H1 (cell line): ENCODE data around the gene ZBTB46. TPM values are rescaled to one million over a fixed set of nuclear protein-coding genes. Genes with fewer than 3 reads are reported as not detected.

Experiments
- CTCF ChIA-PET: fragments of 300-600 bp; sonication (Branson Sonifier 250); formaldehyde crosslinking; loops from one replicate; lab custom pipeline; 2021; ENCODE audit not compliant: partially characterized antibody; lab: Charles Lee
- POLR2A ChIA-PET: fragments of 300-600 bp; sonication (Branson Sonifier 250); formaldehyde crosslinking; loops from one replicate; lab custom pipeline; 2021; ENCODE audit warnings: inconsistent platforms; ENCODE audit not compliant: partially characterized antibody; lab: Charles Lee
- DNase-seq, 2 experiments: peaks; one replicate each; pipeline versions ENCODE4 v3.0.0 to v3.0.0-alpha.2; 2010 to 2022; ENCODE audit warnings: low spot score in 2 of 2, low read depth in 1 of 2, mixed read lengths in 1 of 2
- FAIRE-seq: peaks from 2 replicates; lab custom pipeline; 2011; peaks lifted over from hg19 to GRCh38; lab: Jason Lieb, UNC
- H2AFZ ChIP-seq: 2 replicates; pipeline ENCODE4 v1.8.1; 2012; ENCODE audit warnings: low read length, inconsistent platforms
- H2AK5ac ChIP-seq: 2 replicates; pipeline ENCODE4 v1.6.1; 2013; ENCODE audit warnings: low read depth, low read length
- H2BK120ac ChIP-seq: replicated peaks from 2 replicates; pipeline ENCODE3; 2013; ENCODE audit warnings: low read depth, low read length, inconsistent platforms
- H2BK12ac ChIP-seq: 2 replicates; pipeline ENCODE4 v1.6.1; 2013; ENCODE audit warnings: low read depth, low read length
- H2BK15ac ChIP-seq: 2 replicates; pipeline ENCODE4 v1.6.1; 2013; ENCODE audit warnings: low read length
- H2BK20ac ChIP-seq: 2 replicates; pipeline ENCODE4 v1.6.1; 2013; ENCODE audit warnings: low read length
- H2BK5ac ChIP-seq: 2 replicates; pipeline ENCODE4 v1.6.1; 2013; ENCODE audit warnings: low read depth, low read length
- H3K14ac ChIP-seq: 2 replicates; pipeline ENCODE4 v1.6.1; 2013; ENCODE audit warnings: inconsistent platforms; ENCODE audit not compliant: insufficient read length
- H3K18ac ChIP-seq: 2 replicates; pipeline ENCODE4 v1.6.1; 2013; ENCODE audit warnings: low read length; ENCODE audit errors: extremely low read depth
- H3K23ac ChIP-seq: 2 replicates; pipeline ENCODE4 v1.6.1; 2013; ENCODE audit warnings: inconsistent platforms; ENCODE audit not compliant: insufficient read length
- H3K23me2 ChIP-seq: 2 replicates; pipeline ENCODE4 v1.6.1; 2013; ENCODE audit warnings: low read depth, low read length
- H3K27ac ChIP-seq: 2 replicates; pipeline ENCODE4 v1.6.1; 2011; ENCODE audit warnings: low read depth, low read length, inconsistent platforms
- H3K27me3 ChIP-seq, 4 experiments: replicated peaks in 1 of 4; 1 replicate in 1 of 4; 2 replicates in 3 of 4; pipeline versions ENCODE4 v1.6.1 to v1.8.1; 2011 to 2013; ENCODE audit warnings: low read length in 3 of 4, mild to moderate bottlenecking in 3 of 4, inconsistent platforms in 2 of 4, mixed read lengths in 2 of 4, moderate library complexity in 1 of 4; ENCODE audit not compliant: control insufficient read depth in 3 of 4, insufficient read depth in 3 of 4; ENCODE audit errors: extremely low read depth in 1 of 4
- H3K36me3 ChIP-seq, 4 experiments: 2 replicates each; pipeline versions ENCODE4 v1.6.1 to v1.8.1; 2011 to 2013; ENCODE audit warnings: mild to moderate bottlenecking in 4 of 4, low read length in 3 of 4, moderate library complexity in 2 of 4, control low read depth in 1 of 4, inconsistent platforms in 1 of 4; ENCODE audit not compliant: insufficient read depth in 4 of 4, control insufficient read depth in 2 of 4
- H3K4ac ChIP-seq: replicated peaks from 2 replicates; pipeline ENCODE3; 2013; ENCODE audit warnings: low read length, low read depth, mixed read lengths, inconsistent platforms; ENCODE audit not compliant: insufficient read length
- H3K4me1 ChIP-seq, 4 experiments: replicated peaks in 1 of 4; 1 replicate in 1 of 4; 2 replicates in 3 of 4; pipeline versions ENCODE4 v1.6.1 to v1.8.1; 2011 to 2013; ENCODE audit warnings: low read length in 3 of 4, inconsistent platforms in 2 of 4, mixed read lengths in 1 of 4; ENCODE audit not compliant: insufficient read depth in 4 of 4, control insufficient read depth in 3 of 4
- H3K4me2 ChIP-seq, 2 experiments: 2 replicates each; pipeline versions ENCODE4 v1.6.1 to v1.8.1; 2011 to 2013; ENCODE audit warnings: low read depth in 2 of 2, low read length in 2 of 2, control low read depth in 1 of 2, inconsistent platforms in 1 of 2, mild to moderate bottlenecking in 1 of 2; ENCODE audit not compliant: insufficient read depth in 1 of 2
- H3K4me3 ChIP-seq, 4 experiments: fragments of 200-600, 300-600 bp in 1 of 4; sonication (generic), shearing (Covaris generic), sonication (Bioruptor Twin) in 1 of 4; 2 replicates each; pipeline versions ENCODE4 v1.5.1 to v1.8.1; 2011 to 2016; ENCODE audit warnings: low read length in 4 of 4, low read depth in 3 of 4, control low read depth in 2 of 4, inconsistent platforms in 2 of 4, mild to moderate bottlenecking in 2 of 4, mixed read lengths in 1 of 4, moderate library complexity in 1 of 4; ENCODE audit not compliant: insufficient read depth in 2 of 4; ENCODE audit errors: extremely low read depth in 1 of 4
- H3K56ac ChIP-seq: replicated peaks from 2 replicates; pipeline ENCODE3; 2013; ENCODE audit warnings: low read depth, mild to moderate bottlenecking, mixed read lengths, low read length, inconsistent platforms; ENCODE audit not compliant: insufficient read length
- H3K79me1 ChIP-seq: 2 replicates; pipeline ENCODE4 v1.6.1; 2013; ENCODE audit warnings: low read depth, low read length, control low read depth
- H3K79me2 ChIP-seq, 2 experiments: 2 replicates each; pipeline versions ENCODE4 v1.6.1 to v1.8.1; 2012 to 2013; ENCODE audit warnings: low read length in 2 of 2, mild to moderate bottlenecking in 2 of 2, inconsistent platforms in 1 of 2; ENCODE audit not compliant: insufficient read depth in 2 of 2, control insufficient read depth in 1 of 2
- H3K9ac ChIP-seq, 4 experiments: replicated peaks in 1 of 4; 1 replicate in 1 of 4; 2 replicates in 3 of 4; pipeline versions ENCODE4 v1.6.1 to v1.8.1; 2011 to 2013; ENCODE audit warnings: low read depth in 3 of 4, low read length in 3 of 4, control low read depth in 2 of 4, mild to moderate bottlenecking in 2 of 4, moderate library complexity in 2 of 4, inconsistent platforms in 1 of 4; ENCODE audit errors: extremely low read depth in 1 of 4
- H3K9me3 ChIP-seq, 2 experiments: 2 replicates each; pipeline versions ENCODE4 v1.6.1 to v1.8.1; 2012 to 2013; ENCODE audit warnings: mild to moderate bottlenecking in 2 of 2, moderate library complexity in 2 of 2, control low read depth in 1 of 2, inconsistent platforms in 1 of 2, low read depth in 1 of 2, low read length in 1 of 2, mixed read lengths in 1 of 2; ENCODE audit not compliant: insufficient read depth in 2 of 2
- H4K20me1 ChIP-seq, 2 experiments: replicated peaks in 1 of 2; 2 replicates each; pipeline versions ENCODE3 to v1.8.1; 2011 to 2013; ENCODE audit warnings: inconsistent platforms in 2 of 2, low read length in 2 of 2, mild to moderate bottlenecking in 1 of 2; ENCODE audit not compliant: insufficient read depth in 2 of 2, control insufficient read depth in 1 of 2
- H4K5ac ChIP-seq: 2 replicates; pipeline ENCODE4 v1.6.1; 2013; ENCODE audit warnings: low read length, low read depth, mixed read lengths, inconsistent platforms; ENCODE audit not compliant: insufficient read length
- H4K8ac ChIP-seq: 2 replicates; pipeline ENCODE4 v1.8.0; 2013; ENCODE audit warnings: mild to moderate bottlenecking, moderate library complexity, low read length, inconsistent platforms; ENCODE audit not compliant: insufficient read depth; ENCODE audit errors: extremely low read depth
- H4K91ac ChIP-seq: replicated peaks from 2 replicates; pipeline ENCODE3; 2013; ENCODE audit warnings: low read length, mixed read lengths, inconsistent platforms; ENCODE audit not compliant: insufficient read length
- CHD1 ChIP-seq: IDR thresholded peaks from 2 replicates; pipeline ENCODE4 v1.6.1; 2012; ENCODE audit warnings: low read depth, low read length, improper control_type of control experiment
- HDAC2 ChIP-seq, 2 experiments: fragments of 300-600 bp in 1 of 2; sonication (generic) in 1 of 2; IDR thresholded peaks; 2 replicates each; pipeline ENCODE4 v1.6.1; 2011 to 2012; ENCODE audit warnings: low read depth in 2 of 2, low read length in 2 of 2, mild to moderate bottlenecking in 2 of 2, moderate library complexity in 2 of 2, borderline replicate concordance in 1 of 2, inconsistent platforms in 1 of 2
- WGBS, 2 experiments: shearing (Covaris generic) in 1 of 2; methylation state at CpG; one replicate each; pipeline versions ENCODE4 v1.1.6 to v1.1.7; 2013 to 2015; ENCODE audit warnings: low lambda C conversion rate in 2 of 2, mixed read lengths in 2 of 2, inconsistent platforms in 1 of 2, low coverage in 1 of 2, missing lambda C conversion rate in 1 of 2; ENCODE audit not compliant: insufficient replicate concordance in 2 of 2, insufficient coverage in 1 of 2, insufficient read length in 1 of 2; ENCODE audit errors: extremely low coverage in 1 of 2, missing lambda C conversion rate in 1 of 2; 5-methylcytosine and 5-hydroxymethylcytosine counted together
- polyA plus RNA-seq, 7 experiments: library from polyadenylated mRNA; depleted of rRNA in 3 of 7; stranded (reverse) in 5 of 7; unstranded in 2 of 7; fragments of >200 nt in 5 of 7; fragments of 200-250 nt in 2 of 7; gene quantifications; 1 replicate in 5 of 7; 2 replicates in 1 of 7; 4 replicates in 1 of 7; pipeline versions ENCODE4 v1.2.1 to v1.2.3, GENCODE V29; 2011 to 2013; ENCODE audit warnings: missing spikeins in 2 of 7, mixed read lengths in 2 of 7
- total RNA-seq: library from RNA; stranded (reverse); fragmentation: NEBNext Ultra II Directional; extraction: Animal tissue kit (Norgen Biotek cat#: 25700); gene quantifications from 2 replicates; pipeline ENCODE4 v1.2.1, GENCODE V29; 2021

ZBTB46 gene
- total and polyA plus RNA-seq, 2 of the 8 experiments (the other 6 are each of a cell fraction or from before 2014, with no cell fraction given), result 6.4 to 22.4 TPM

- Histone ChIP-seq H4K8ac (no peak overlapping the region), H3K27me3 (no peaks in the 10 kb centered on the region), H3K4me2 (no peak overlapping the region), H2BK120ac (no peak overlapping the region), H2BK12ac (no peak overlapping the region), H3K4ac (no peak overlapping the region), H4K91ac (no peak overlapping the region), H3K4me3 (no peak overlapping the region), H3K27ac (no peak overlapping the region), H3K4me1 (no peaks in the 10 kb centered on the region), H3K36me3 (peaks cover 17 to 50% (median 38%) of the 10 kb centered on the region in 4 experiments; a peak in 7 of 8 replicates), H2BK15ac (no peak overlapping the region), H3K9ac (no peak overlapping the region; a peak in 1 of 7 replicates), H2AK5ac (no peak overlapping the region), H3K18ac (no peak overlapping the region), H3K79me2 (peaks cover 0 to 33% of the 10 kb centered on the region in 2 experiments; a peak in 1 of 4 replicates), H2AFZ (no peak overlapping the region), H3K23ac (no peak overlapping the region), H2BK20ac (no peak overlapping the region), H3K14ac (no peak overlapping the region), H3K56ac (no peak overlapping the region), H3K9me3 (no peaks in the 10 kb centered on the region), H2BK5ac (no peak overlapping the region), H4K5ac (no peak overlapping the region), H4K20me1 (peaks cover 4 to 28% of the 10 kb centered on the region in 2 experiments), H3K79me1 (peaks cover 6% of the 10 kb centered on the region; the same call in 1 of the 2 replicates), H3K23me2 (no peaks in the 10 kb centered on the region)
- TF ChIP-seq CHD1 (no peak), HDAC2 (IDR thresholded peaks at IDR 0.05; ENCODE audit: borderline replicate concordance in 1 of 2, low read depth in 2 of 2, low read length in 2 of 2) (no peak)
- FAIRE-seq, result no peak
- no peak for DNase-seq
- ChIA-PET CTCF (interaction anchor here (1.1 to 4.3 kb wide), 4 partner anchors 8 to 101 kb away, joined by 4 to 12 read pairs (median 7); no protein-coding TSS in a partner anchor), POLR2A (interaction anchor here (2.4 to 4.3 kb wide), 3 partner anchors 10 to 17 kb away, joined by 7 to 26 read pairs (median 8); partner anchors contain the start of gene TPD52L2)
- WGBS, 2 experiments, result 94% methylated on average over 19 of the region's 19 CpGs; no CpG with 5 or more reads in 1 of the 2 experiments
Measured at GRCh38 chr20:63876489-63877036, 45.5 kb upstream of the ZBTB46 start.
